Chondrocyte (in vitro differentiated cells): Measurements from ENCODE around the gene ZNF212. TPM values are rescaled to one million over a fixed set of nuclear protein-coding genes. Genes with fewer than 3 reads are reported as not detected.

ENCODE experiments used
- DNase-seq: peaks from one replicate; pipeline ENCODE4 v3.0.0; 2021; ENCODE audit warnings: mixed read lengths, low spot score
- H3K27ac Mint-ChIP-seq: one replicate; pipeline ENCODE4 v1.8.0; 2021; ENCODE audit warnings: mild to moderate bottlenecking, moderate library complexity, mixed read lengths; ENCODE audit not compliant: unreplicated experiment
- H3K27me3 Mint-ChIP-seq: 2 replicates; pipeline ENCODE4 v1.8.0; 2021; ENCODE audit warnings: low read depth, mixed read lengths
- H3K36me3 Mint-ChIP-seq: 2 replicates; pipeline ENCODE4 v1.8.0; 2021; ENCODE audit warnings: low read depth, mixed read lengths
- H3K4me1 Mint-ChIP-seq: 2 replicates; pipeline ENCODE4 v1.8.0; 2021; ENCODE audit warnings: low read depth, mild to moderate bottlenecking, mixed read lengths
- H3K4me3 Mint-ChIP-seq: one replicate; pipeline ENCODE4 v1.8.0; 2021; ENCODE audit warnings: mild to moderate bottlenecking, moderate library complexity, mixed read lengths; ENCODE audit not compliant: unreplicated experiment
- H3K9me3 Mint-ChIP-seq: 2 replicates; pipeline ENCODE4 v1.8.0; 2021; ENCODE audit warnings: low read depth, mixed read lengths
- CTCF ChIP-seq: fragments of 200-600 bp; sonication (generic); IDR thresholded peaks from 2 replicates; pipeline ENCODE4 v1.5.0; 2021; ENCODE audit warnings: antibody characterized with exemption, mild to moderate bottlenecking, moderate library complexity
- total RNA-seq: library from RNA; stranded (reverse); gene quantifications from 3 replicates; pipeline ENCODE4 v1.2.1, GENCODE V29; 2021

Gene ZNF212
- total RNA-seq, 1 donor from 2014 or later: 7.9 TPM

GRCh38 chr7:149292462-149292823 is 53.0 kb downstream of the ZNF212 start:
- Mint-ChIP-seq H3K9me3 (no peaks in the 10 kb centered on the region), H3K4me3 (no peak overlapping the region), H3K27me3 (no peaks in the 10 kb centered on the region), H3K36me3 (peaks cover 27% of the 10 kb centered on the region), H3K4me1 (no peaks in the 10 kb centered on the region), H3K27ac (no peak overlapping the region)
- TF ChIP-seq CTCF: no peak
- no peak for DNase-seq

GRCh38 chr7:149293338-149293737 is 53.9 kb downstream of the ZNF212 start:
- Mint-ChIP-seq H3K36me3 (peaks cover 21% of the 10 kb centered on the region), H3K4me1 (no peaks in the 10 kb centered on the region), H3K9me3 (no peaks in the 10 kb centered on the region), H3K27ac (no peak overlapping the region), H3K4me3 (no peak overlapping the region), H3K27me3 (no peaks in the 10 kb centered on the region)
- TF ChIP-seq CTCF: no peak
- no peak for DNase-seq

- Mint-ChIP-seq H3K4me1 (no peaks in the 10 kb centered on the region), H3K27me3 (no peaks in the 10 kb centered on the region), H3K36me3 (peaks cover 20% of the 10 kb centered on the region), H3K9me3 (peaks cover 5% of the 10 kb centered on the region), H3K4me3 (no peak overlapping the region), H3K27ac (no peak overlapping the region)
- no peak for TF ChIP-seq CTCF
- no peak for DNase-seq
Measured at GRCh38 chr7:149293946-149294633, 54.6 kb downstream of the ZNF212 start.

GRCh38 chr7:149294634-149295480 is 55.4 kb downstream of the ZNF212 start:
- Mint-ChIP-seq H3K27ac (no peak overlapping the region), H3K9me3 (peaks cover 5% of the 10 kb centered on the region), H3K4me1 (no peaks in the 10 kb centered on the region), H3K4me3 (no peak overlapping the region), H3K36me3 (peaks cover 20% of the 10 kb centered on the region), H3K27me3 (no peaks in the 10 kb centered on the region)
- no peak for DNase-seq
- no peak for TF ChIP-seq CTCF

- Mint-ChIP-seq H3K4me3 (no peak overlapping the region), H3K27me3 (no peaks in the 10 kb centered on the region), H3K36me3 (peaks cover 20% of the 10 kb centered on the region), H3K9me3 (peaks cover 5% of the 10 kb centered on the region), H3K4me1 (peaks cover 4% of the 10 kb centered on the region), H3K27ac (no peak overlapping the region)
- no peak for DNase-seq
- TF ChIP-seq CTCF: no peak
Measured at GRCh38 chr7:149295481-149295850, 56.0 kb downstream of the ZNF212 start.
